Posterior vena cava (tissue), 2 donors: ENCODE data around the gene DCAF4. TPM values are rescaled to one million over a fixed set of nuclear protein-coding genes. Genes with fewer than 3 reads are reported as not detected.

Experiments used
- DNase-seq: peaks from one replicate; pipeline ENCODE4 v3.0.0-alpha.2; 2020; ENCODE audit warnings: low spot score
- intact Hi-C, 2 donors: fragments of 100-400 bp; cut with DNase I; formaldehyde crosslinking; loops; one replicate each; pipeline versions ENCODE4 v1.14.1 to v1.14.2; 2022 to 2023
- long read RNA-seq, 2 donors: library from polyadenylated mRNA; unstranded; transcript quantifications; one replicate each; pipeline ENCODE4 v2.0.0, GENCODE V29; 2020 to 2021
- total RNA-seq, 2 donors: library from RNA; stranded (reverse); fragmentation: NEBNext Ultra II Directional; extraction: Animal tissue kit (Norgen Biotek cat#: 25700); gene quantifications; one replicate each; pipeline ENCODE4 v1.2.1, GENCODE V29; 2021
- donor health status: DM: yes; HTN: yes; CAD: no.
- donor health status: DM: yes; HTN: yes; CAD: no.

Gene DCAF4
- 10 to 100 TPM in 1 of 2 donors, 1 to 10 TPM in 1; 7.4 to 11.3 TPM for total RNA-seq
- long read RNA-seq, donor 1, partial matches to known transcripts: 0 of 3 reads
- long read RNA-seq, donor 1, other reads (novel, unspliced or antisense): 1 of 3 reads
- long read RNA-seq, donor 2, partial matches to known transcripts: 6 of 9 reads
- long read RNA-seq, donor 2, other reads (novel, unspliced or antisense): 3 of 9 reads

- intact Hi-C loops: no loop called here
- DNase-seq: peak; percentile 98
Observed at GRCh38 chr14:72926292-72927028, at the start of gene DCAF4. TSS of gene DCAF4 (plus strand) at chr14:72926464. CDS start at chr14:72937979, 11,515 bp downstream.

DNA sequence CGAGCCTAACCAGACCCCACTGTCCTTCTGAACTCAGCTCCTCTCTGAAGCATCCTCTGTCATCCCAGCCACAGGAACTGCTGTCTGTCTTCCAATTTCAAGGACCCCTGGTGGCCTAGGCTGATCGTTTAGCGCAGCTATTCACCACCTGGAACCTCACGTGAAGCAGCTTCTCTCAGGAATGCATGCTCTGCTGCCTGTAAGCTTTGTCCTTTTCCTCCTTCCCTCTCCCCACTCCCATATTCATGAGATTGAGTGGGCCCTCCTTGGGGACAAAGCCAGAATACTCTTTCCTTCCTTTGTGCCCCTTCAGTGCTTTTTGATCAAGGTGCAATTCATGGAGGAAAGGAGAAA lies 49.6 kb upstream of the DCAF4 start:
- no peak for DNase-seq

DNA sequence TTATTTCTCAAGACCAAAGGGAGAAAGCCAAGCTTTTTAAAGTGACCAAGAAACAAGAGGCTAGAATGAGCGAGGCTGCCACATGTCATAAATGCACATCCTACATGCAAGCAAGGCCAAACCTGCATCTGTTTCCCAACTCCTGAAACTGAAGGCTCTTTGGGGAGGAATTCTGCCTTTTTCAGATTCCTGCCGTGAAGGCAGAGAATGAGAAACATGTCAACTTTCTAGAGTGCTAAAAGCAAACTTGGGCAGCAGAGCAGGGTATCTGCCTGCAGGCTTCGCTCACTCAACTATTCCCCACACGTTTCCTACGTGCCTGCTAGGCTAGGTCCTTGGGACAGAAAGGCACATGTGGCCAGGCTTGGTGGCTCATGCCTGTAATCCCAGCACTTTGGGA lies 47.5 kb upstream of the DCAF4 start:
- no peak for DNase-seq
- intact Hi-C loops: no loop called here

More for the DNA sequence above, 49.6 kb upstream of the DCAF4 start:
- intact Hi-C loops: no loop called here

DNA sequence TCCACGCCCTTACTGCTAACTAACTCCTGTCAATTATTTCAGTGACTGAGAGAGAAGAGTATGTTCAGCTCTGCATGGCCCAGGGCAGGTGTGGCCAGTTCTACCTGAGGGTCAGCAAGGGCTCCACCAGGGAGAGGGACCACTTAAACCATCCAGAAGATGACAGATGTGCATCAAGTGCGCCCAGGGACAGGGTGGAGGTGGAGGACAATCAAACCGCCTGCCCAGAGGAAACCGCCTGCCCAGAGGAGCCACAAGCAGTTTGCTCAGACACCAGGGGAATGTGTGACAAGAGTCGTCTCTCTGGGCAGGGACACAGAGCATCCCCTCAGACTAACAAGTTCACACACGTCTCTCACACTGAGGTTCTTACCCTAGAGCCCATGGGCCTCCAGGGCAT lies 46.8 kb upstream of the DCAF4 start:
- DNase-seq: no peak
- intact Hi-C loops: no loop called here

DNA sequence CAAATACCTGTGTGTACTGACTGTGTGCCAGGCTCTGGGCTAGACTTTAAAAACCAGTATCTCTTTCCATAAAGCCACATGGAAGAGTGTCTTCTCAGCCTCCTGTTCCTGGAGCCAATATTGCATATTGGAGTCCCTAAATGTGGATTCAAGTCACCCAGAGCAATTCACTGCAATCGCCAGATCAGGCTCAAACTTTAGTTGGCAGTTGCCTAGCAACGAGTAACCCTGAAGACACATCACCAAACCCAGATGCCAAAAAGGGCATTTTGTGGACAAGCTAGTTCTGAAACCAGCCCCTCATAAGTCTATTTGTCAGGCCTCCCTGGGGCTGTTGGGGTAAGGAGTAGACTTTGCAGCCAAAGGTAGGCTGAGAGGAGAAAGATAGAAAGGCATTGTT lies 46.1 kb upstream of the DCAF4 start:
- intact Hi-C loops: no loop called here
- no peak for DNase-seq

DNA sequence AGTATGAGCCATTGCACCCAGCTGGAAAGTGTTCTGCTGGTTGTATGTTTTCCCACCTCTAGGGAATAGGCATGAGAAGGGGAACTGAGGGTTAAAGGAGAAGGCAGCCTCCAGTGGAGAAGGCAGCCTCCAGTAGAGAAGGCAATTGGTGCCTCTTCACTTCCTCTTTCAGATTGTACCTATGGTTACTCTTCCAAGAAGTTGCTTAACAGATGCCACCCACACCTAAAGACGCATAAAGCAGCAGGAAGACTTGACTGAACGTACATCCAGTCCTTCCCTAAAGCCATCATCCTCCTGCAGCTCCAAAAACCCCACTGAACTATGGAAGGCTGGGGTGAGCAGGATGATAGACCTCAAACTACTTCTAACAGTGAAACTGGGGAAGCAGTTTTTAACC lies 45.4 kb upstream of the DCAF4 start:
- no peak for DNase-seq
- intact Hi-C loops: no loop called here

DNA sequence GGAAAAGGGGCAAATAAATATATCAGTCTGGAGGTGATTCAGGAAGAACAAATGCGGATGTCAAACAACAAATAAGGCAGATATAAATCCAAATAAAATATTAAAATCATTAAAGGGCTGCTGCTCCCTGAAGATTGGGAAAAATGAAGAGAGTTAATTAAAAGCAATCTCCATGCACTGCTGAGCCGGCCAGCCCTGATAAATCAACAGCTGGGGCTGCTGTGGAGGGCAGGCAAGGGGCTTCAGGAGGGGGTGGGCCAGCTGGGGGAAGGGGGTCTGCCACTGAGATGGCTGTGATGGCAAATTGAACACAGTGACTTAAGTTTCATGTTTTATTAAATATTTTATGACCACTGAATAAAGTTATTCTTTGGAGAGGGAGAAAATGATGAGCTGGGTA lies 44.7 kb upstream of the DCAF4 start:
- intact Hi-C loops: no loop called here
- no peak for DNase-seq

DNA sequence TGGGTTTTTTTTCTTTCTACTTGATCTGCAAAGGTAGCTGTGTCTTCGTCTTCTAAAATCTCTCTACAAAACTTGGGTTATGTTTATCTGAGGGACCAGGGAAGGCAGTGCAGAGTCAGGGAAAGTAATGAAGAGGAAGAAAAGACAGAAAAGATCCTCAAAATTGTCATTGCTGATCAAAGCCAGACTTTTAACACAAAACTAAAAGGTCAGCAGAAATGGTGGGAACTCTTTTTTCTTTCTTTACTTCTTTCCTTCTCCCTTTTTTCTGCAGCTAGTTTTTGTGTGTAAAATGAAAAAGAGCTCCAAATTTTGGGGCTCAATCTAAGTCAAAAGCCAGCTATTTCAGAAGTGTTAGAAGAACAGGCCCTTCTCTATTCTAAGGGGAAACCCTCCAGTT lies 44.2 kb upstream of the DCAF4 start:
- DNase-seq: no peak
- intact Hi-C loops: no loop called here

DNA sequence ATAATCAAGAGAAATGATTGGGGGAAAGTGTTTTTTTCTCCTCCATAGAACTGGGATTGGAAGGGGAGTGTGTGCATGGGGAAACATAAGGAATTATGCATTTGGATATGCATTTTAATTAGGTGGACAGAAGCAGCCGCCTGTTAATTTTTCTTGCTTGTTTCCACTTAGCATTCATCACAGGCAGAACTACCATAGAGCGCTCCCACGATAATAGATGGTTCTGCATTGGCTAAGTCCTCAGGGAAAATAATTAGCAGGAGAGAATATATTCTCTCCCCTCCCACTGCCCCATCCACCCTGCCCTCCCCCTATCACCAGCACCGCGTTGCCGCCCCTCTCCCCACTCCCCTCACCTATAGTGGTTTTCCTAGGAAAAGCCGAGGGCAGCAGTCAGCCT lies 43.8 kb upstream of the DCAF4 start:
- intact Hi-C loops: no loop called here

GRCh38 chr14:72883109-72883508 lies 43.2 kb upstream of the DCAF4 start:
- no peak for DNase-seq
- intact Hi-C loops: no loop called here

More for the DNA sequence above, 43.8 kb upstream of the DCAF4 start:
- DNase-seq: no peak

GRCh38 chr14:72883961-72884360 lies 42.3 kb upstream of the DCAF4 start:
- no peak for DNase-seq
- intact Hi-C loops: no loop called here

GRCh38 chr14:72884386-72884785 lies 41.9 kb upstream of the DCAF4 start:
- intact Hi-C loops: no loop called here
- DNase-seq: no peak

- intact Hi-C loops: no loop called here
- no peak for DNase-seq
Observed at GRCh38 chr14:72887514-72887913, 38.8 kb upstream of the DCAF4 start.

DNA sequence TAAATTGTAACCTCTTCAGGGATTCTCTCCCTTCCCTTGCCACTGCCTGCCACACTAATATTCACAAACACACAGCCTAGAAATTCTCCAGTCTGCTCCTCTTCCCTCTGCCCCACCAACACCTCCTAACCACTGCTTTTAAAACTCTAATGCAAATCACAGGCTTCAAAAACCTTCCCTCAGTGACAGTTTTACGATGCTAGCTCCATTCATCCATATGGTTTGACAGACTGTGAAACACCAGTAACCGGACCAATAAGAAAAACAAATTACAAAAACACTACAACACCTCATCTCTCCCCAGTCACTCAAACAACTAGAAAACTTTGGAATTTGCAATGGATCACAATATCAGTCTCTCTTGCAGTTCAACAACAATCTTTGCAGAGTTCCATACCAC lies 38.1 kb upstream of the DCAF4 start:
- intact Hi-C loops: no loop called here
- DNase-seq: no peak

- intact Hi-C loops: no loop called here
- DNase-seq: no peak
Observed at GRCh38 chr14:72888636-72889201, 37.5 kb upstream of the DCAF4 start.

DNA sequence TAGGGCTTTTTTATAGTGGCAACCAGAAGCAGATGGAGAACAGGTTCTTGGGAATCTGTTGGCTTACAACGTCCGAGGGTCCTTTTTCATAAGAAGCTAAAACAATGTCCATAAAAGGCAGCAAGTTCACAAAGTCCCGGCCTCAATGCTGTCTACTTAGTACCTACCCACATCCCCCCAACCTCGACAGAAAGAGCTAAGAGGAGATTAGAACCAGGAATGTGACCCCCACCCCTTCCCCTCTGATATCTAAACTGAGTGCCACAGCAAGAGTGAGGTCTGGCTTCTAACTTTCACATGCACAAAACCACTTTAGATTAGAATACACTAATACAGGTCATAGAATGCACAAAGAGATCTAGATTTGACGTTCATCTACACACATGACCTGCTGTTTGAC lies 36.9 kb upstream of the DCAF4 start:
- intact Hi-C loops: no loop called here
- no peak for DNase-seq

DNA sequence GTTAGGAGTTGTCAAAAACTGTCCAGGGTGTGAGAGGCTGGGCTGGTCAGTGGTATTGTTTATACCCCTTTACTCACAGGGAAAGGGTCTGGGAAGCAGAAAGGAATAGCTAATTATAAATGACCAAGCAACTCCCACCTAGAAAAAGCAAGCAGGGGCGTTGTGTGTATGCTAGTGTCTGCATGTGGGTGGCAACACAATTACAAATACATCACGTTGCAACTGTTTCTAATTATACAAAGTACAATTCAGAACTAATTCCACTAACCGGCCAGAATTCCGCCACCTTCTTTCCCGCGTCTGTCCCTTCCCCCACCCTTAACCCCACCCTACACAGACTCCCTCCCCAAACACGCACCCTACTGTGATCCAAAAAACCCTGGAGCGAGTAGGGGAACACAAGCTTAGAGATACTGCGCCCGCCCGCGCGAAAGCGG lies 34.6 kb upstream of the DCAF4 start:
- intact Hi-C loops: no loop called here
- no peak for DNase-seq

DNA sequence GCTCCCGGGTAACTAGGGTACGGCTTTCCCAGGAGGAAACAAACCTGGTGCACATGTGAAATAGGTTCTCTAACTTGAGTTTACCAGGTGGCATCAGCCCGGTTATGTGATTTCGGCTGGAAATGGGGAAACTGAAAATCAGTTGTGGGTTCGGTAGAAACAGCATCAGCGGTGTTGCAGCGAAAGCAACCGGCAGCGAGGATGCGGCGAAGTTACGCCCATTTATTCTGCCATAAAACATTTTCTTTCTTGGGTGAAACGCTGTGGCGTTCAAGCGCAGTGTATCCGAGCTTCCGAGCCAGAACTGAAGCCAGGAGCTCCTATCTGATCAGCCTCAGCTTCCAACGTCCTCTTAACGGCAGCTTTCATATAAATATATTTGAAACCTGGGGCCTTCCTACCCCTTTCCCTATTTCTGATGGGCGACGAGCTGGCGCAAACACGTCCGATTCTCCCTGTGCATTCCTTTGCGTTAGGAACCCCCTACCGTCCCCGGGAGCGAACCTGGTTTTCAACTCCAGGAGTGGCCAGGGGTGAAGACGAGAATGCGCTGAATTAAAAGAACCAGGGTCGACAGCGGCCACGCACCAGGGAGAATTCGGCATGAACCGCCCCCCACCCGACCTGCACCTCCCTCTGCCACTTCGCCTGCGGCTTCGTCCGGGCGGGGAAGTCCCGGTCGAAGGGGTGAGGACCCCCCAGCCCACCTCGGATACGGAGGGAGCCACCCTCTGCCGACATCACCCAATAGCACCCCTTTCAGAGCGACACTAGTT lies 34.0 kb upstream of the DCAF4 start:
- intact Hi-C loops: no loop called here
- DNase-seq: no peak

DNA sequence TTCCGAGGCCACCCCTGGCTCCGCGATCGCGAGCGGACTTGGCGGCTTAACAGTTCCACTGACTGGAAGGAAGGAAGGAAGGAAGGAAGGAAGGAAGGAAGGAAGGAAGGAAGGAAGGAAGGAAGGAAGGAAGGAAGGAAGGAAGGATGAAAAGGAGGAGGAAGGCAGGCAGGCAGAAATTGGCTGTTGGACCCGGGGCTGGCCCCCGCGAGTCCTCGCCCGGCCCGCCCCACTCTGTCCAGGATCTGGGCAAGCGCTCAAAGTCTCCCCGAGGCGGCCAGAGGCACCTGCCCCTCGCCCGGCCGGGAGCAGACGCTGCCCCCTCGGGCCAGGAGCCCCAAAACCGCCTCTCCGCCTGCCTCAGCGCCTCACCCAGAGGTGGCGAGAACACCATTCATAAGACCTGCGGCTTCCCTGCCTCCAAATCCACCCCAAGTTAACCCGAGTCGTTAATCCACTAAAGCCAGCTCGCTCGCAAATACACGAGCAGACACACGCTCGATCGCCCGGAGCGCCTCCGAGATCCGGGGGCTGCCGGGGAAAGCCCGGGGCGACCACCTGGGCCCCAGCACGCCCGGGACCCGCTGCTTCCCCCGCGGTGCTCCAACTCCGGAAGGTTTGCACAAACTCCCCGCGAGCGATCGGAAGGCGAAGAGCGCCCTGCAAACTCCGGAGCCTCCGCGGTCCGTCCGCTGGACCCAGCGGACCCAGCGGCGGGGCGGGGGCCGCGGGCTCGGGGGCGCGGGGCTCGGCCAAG lies 33.2 kb upstream of the DCAF4 start:
- intact Hi-C loops: no loop called here
- no peak for DNase-seq
